ENCODE results near the gene CLTRN.
"Not testable (repeated sequence)": the region's sequence is repeated elsewhere in the genome, so short reads cannot be mapped to it uniquely, and the experiment has no call there.

The CLTRN gene

GRCh38 chrX:15647510-15647909 is 17.1 kb downstream of the CLTRN start:
- DNase-seq (ENCODE audit: low read depth), result not testable (repeated sequence)

GRCh38 chrX:15646543-15646942 is 18.1 kb downstream of the CLTRN start:
- no peak for DNase-seq (ENCODE audit: low read depth)

GRCh38 chrX:15646031-15646430 is 18.6 kb downstream of the CLTRN start:
- DNase-seq (ENCODE audit: low read depth), result no peak

GRCh38 chrX:15645266-15645665 is 19.3 kb downstream of the CLTRN start:
- DNase-seq (ENCODE audit: low read depth), result no peak

- DNase-seq (ENCODE audit: low read depth), result no peak
These were observed 20.1 kb downstream of the CLTRN start for GRCh38 chrX:15644560-15644872.

GRCh38 chrX:15643786-15644559 is 20.6 kb downstream of the CLTRN start:
- DNase-seq (ENCODE audit: low read depth), result no peak

GRCh38 chrX:15631637-15632036 is 33.0 kb downstream of the CLTRN start:
- DNase-seq (ENCODE audit: low read depth), result no peak

GRCh38 chrX:15623054-15623453 is 41.6 kb downstream of the CLTRN start:
- DNase-seq (ENCODE audit: low read depth), result no peak

- DNase-seq (ENCODE audit: low read depth), result no peak
These were observed 45.4 kb downstream of the CLTRN start for GRCh38 chrX:15619053-15619755.

GRCh38 chrX:15617111-15617510 is 47.5 kb downstream of the CLTRN start:
- no peak for DNase-seq (ENCODE audit: low read depth)

- DNase-seq (ENCODE audit: low read depth), result no peak
These were observed 48.1 kb downstream of the CLTRN start for GRCh38 chrX:15616531-15616930.

GRCh38 chrX:15607067-15607466 is 57.5 kb downstream of the CLTRN start:
- no peak for DNase-seq (ENCODE audit: low read depth)

- DNase-seq (ENCODE audit: low read depth), result no peak
These were observed 58.5 kb downstream of the CLTRN start for GRCh38 chrX:15606136-15606535.

- no peak for DNase-seq (ENCODE audit: low read depth)
These were observed 59.4 kb downstream of the CLTRN start for GRCh38 chrX:15605226-15605625.

- DNase-seq (ENCODE audit: low read depth), result no peak
These were observed 61.8 kb downstream of the CLTRN start for GRCh38 chrX:15602761-15603160.

GRCh38 chrX:15601932-15602331 is 62.7 kb downstream of the CLTRN start:
- no peak for DNase-seq (ENCODE audit: low read depth)

- DNase-seq (ENCODE audit: low read depth), result no peak
These were observed 63.9 kb downstream of the CLTRN start, which contains the start of gene ACE2 for GRCh38 chrX:15600745-15601144. Gene ACE2 (minus strand): TSS chrX:15600960. CDS start chrX:15600911, 49 bp downstream.

GRCh38 chrX:15600049-15600448 is 64.6 kb downstream of the CLTRN start:
- no peak for DNase-seq (ENCODE audit: low read depth)

- DNase-seq (ENCODE audit: low read depth), result no peak
These were observed 65.1 kb downstream of the CLTRN start for GRCh38 chrX:15599461-15599860.

GRCh38 chrX:15598026-15598425 is 66.6 kb downstream of the CLTRN start:
- DNase-seq (ENCODE audit: low read depth), result no peak

GRCh38 chrX:15594371-15594770 is 70.2 kb downstream of the CLTRN start:
- no peak for DNase-seq (ENCODE audit: low read depth)

- no peak for DNase-seq (ENCODE audit: low read depth)
These were observed 84.5 kb downstream of the CLTRN start for GRCh38 chrX:15579778-15580747.
